Neural cell (in vitro differentiated cells): ENCODE measurements around the gene PCDHGA7.

Source experiments
- EP300 ChIP-seq: fragments of 450-650 bp; conservative IDR thresholded peaks from 2 replicates; pipeline ENCODE4 v1.6.1; 2014; ENCODE audit warnings: antibody characterized with exemption, mild to moderate bottlenecking, moderate library complexity; ENCODE audit not compliant: poor library complexity, severe bottlenecking
- EZH2 ChIP-seq: fragments of 200-600, 300-800 bp; shearing (Covaris generic), sonication (generic); IDR thresholded peaks from 2 replicates; pipeline ENCODE4 v1.6.1; 2014; ENCODE audit warnings: antibody characterized with exemption, low read length, borderline replicate concordance, mild to moderate bottlenecking; ENCODE audit not compliant: insufficient read depth, poor library complexity, severe bottlenecking
- MXI1 ChIP-seq: fragments of 450-650 bp; conservative IDR thresholded peaks from 2 replicates; pipeline ENCODE4 v1.6.1; 2014; ENCODE audit warnings: antibody characterized with exemption, mild to moderate bottlenecking; ENCODE audit not compliant: poor library complexity, severe bottlenecking
- POLR2AphosphoS5 ChIP-seq: IDR thresholded peaks from 2 replicates; pipeline ENCODE4 v1.6.1; 2012
- RAD21 ChIP-seq: fragments of 450-650 bp; conservative IDR thresholded peaks from 2 replicates; pipeline ENCODE4 v1.6.1; 2014; ENCODE audit warnings: antibody characterized with exemption, mild to moderate bottlenecking, moderate library complexity
- SMC3 ChIP-seq: fragments of 450-650 bp; conservative IDR thresholded peaks from 2 replicates; pipeline ENCODE4 v1.6.1; 2014; ENCODE audit warnings: antibody characterized with exemption, mild to moderate bottlenecking, moderate library complexity; ENCODE audit not compliant: poor library complexity
- TAF1 ChIP-seq: IDR thresholded peaks from 2 replicates; pipeline ENCODE4 v1.6.1; 2012; ENCODE audit warnings: low read depth
- TF ChIP-seq, protein P1 (sequence below): fragments of 450-650 bp; IDR thresholded peaks from 2 replicates; pipeline ENCODE4 v1.5.1; 2014; ENCODE audit warnings: antibody characterized with exemption, mild to moderate bottlenecking, moderate library complexity; ENCODE audit not compliant: poor library complexity, severe bottlenecking
- TF ChIP-seq, protein P2 (sequence below): IDR thresholded peaks from 2 replicates; pipeline ENCODE4 v1.6.1; 2012; ENCODE audit warnings: borderline replicate concordance

DNA sequence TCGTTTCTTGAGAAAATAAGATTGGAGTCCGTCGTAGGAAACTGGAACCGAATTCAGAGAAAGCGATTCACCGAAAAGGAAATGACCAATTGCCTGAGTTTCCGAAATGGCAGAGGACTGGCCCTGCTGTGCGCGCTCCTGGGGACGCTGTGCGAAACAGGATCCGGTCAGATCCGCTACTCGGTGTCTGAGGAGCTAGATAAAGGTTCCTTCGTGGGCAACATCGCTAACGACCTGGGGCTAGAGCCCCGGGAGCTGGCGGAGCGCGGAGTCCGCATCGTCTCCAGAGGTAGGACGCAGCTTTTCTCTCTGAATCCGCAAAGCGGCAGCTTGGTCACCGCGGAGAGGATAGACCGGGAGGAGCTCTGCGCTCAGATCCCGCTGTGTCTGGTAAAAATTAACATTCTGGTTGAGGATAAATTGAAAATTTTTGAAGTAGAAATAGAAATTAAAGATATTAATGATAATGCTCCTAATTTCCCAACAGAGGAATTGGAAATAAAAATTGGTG is 38.5 kb upstream of the PCDHGA7 start:
- TF ChIP-seq EZH2: no peak
- TF ChIP-seq, protein P1, sequence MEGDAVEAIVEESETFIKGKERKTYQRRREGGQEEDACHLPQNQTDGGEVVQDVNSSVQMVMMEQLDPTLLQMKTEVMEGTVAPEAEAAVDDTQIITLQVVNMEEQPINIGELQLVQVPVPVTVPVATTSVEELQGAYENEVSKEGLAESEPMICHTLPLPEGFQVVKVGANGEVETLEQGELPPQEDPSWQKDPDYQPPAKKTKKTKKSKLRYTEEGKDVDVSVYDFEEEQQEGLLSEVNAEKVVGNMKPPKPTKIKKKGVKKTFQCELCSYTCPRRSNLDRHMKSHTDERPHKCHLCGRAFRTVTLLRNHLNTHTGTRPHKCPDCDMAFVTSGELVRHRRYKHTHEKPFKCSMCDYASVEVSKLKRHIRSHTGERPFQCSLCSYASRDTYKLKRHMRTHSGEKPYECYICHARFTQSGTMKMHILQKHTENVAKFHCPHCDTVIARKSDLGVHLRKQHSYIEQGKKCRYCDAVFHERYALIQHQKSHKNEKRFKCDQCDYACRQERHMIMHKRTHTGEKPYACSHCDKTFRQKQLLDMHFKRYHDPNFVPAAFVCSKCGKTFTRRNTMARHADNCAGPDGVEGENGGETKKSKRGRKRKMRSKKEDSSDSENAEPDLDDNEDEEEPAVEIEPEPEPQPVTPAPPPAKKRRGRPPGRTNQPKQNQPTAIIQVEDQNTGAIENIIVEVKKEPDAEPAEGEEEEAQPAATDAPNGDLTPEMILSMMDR: no peak
- TF ChIP-seq POLR2AphosphoS5: no peak
- TF ChIP-seq SMC3: no peak
- TF ChIP-seq MXI1: no peak
- TF ChIP-seq RAD21: no peak
- no peak for TF ChIP-seq EP300
- no peak for TF ChIP-seq TAF1
- TF ChIP-seq, protein P2, sequence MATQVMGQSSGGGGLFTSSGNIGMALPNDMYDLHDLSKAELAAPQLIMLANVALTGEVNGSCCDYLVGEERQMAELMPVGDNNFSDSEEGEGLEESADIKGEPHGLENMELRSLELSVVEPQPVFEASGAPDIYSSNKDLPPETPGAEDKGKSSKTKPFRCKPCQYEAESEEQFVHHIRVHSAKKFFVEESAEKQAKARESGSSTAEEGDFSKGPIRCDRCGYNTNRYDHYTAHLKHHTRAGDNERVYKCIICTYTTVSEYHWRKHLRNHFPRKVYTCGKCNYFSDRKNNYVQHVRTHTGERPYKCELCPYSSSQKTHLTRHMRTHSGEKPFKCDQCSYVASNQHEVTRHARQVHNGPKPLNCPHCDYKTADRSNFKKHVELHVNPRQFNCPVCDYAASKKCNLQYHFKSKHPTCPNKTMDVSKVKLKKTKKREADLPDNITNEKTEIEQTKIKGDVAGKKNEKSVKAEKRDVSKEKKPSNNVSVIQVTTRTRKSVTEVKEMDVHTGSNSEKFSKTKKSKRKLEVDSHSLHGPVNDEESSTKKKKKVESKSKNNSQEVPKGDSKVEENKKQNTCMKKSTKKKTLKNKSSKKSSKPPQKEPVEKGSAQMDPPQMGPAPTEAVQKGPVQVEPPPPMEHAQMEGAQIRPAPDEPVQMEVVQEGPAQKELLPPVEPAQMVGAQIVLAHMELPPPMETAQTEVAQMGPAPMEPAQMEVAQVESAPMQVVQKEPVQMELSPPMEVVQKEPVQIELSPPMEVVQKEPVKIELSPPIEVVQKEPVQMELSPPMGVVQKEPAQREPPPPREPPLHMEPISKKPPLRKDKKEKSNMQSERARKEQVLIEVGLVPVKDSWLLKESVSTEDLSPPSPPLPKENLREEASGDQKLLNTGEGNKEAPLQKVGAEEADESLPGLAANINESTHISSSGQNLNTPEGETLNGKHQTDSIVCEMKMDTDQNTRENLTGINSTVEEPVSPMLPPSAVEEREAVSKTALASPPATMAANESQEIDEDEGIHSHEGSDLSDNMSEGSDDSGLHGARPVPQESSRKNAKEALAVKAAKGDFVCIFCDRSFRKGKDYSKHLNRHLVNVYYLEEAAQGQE: no peak
